Measurements from ENCODE around the gene MTPN.

DNA sequence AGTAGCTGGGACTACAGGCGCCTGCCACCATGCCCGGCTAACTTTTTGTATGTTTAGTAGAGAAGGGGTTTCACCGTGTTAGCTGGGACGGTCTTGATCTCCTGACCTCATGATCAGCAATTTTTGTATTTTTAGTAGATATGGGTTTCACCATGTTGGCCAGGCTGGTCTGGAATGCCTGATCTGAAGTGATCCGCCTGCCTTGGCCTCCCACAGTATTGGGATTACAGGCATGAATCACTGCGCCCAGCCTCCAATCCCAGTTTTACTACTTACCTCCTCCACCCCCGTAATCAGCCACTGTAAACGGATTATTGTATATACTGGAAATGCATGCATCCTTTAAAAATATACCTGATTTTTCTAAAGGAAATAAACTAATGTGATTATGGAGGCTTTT lies 35.1 kb upstream of the MTPN start:
- no peak for TF ChIP-seq POLR2A (IDR thresholded peaks at IDR 0.05)
- TF ChIP-seq, protein P1, sequence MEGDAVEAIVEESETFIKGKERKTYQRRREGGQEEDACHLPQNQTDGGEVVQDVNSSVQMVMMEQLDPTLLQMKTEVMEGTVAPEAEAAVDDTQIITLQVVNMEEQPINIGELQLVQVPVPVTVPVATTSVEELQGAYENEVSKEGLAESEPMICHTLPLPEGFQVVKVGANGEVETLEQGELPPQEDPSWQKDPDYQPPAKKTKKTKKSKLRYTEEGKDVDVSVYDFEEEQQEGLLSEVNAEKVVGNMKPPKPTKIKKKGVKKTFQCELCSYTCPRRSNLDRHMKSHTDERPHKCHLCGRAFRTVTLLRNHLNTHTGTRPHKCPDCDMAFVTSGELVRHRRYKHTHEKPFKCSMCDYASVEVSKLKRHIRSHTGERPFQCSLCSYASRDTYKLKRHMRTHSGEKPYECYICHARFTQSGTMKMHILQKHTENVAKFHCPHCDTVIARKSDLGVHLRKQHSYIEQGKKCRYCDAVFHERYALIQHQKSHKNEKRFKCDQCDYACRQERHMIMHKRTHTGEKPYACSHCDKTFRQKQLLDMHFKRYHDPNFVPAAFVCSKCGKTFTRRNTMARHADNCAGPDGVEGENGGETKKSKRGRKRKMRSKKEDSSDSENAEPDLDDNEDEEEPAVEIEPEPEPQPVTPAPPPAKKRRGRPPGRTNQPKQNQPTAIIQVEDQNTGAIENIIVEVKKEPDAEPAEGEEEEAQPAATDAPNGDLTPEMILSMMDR (IDR thresholded peaks at IDR 0.05), result no peak
